Measurements from ENCODE around the gene DHRS12. TPM values are rescaled to one million over a fixed set of nuclear protein-coding genes. Genes with fewer than 3 reads are reported as not detected.

Gene DHRS12
- total and polyA plus RNA-seq, 8 donors = 11.7 to 20.2 (median 14.9) TPM

GRCh38 chr13:51760592-51760991 is 43.4 kb downstream of the DHRS12 start:
- Histone ChIP-seq H3K27me3 (no peaks in the 10 kb centered on the region), H3K9me3 (no peaks in the 10 kb centered on the region), H3K27ac (no peak overlapping the region), H3K4me3 (no peak overlapping the region), H3K4me1 (peaks cover 10 to 16% of the 10 kb centered on the region in 2 donors), H3K36me3 (peaks cover 0 to 75% of the 10 kb centered on the region in 2 donors)
- no peak for ATAC-seq
- intact Hi-C loops (cut with DNase I) = no loop called here
- DNase-seq = no peak
- TF ChIP-seq, protein P1, sequence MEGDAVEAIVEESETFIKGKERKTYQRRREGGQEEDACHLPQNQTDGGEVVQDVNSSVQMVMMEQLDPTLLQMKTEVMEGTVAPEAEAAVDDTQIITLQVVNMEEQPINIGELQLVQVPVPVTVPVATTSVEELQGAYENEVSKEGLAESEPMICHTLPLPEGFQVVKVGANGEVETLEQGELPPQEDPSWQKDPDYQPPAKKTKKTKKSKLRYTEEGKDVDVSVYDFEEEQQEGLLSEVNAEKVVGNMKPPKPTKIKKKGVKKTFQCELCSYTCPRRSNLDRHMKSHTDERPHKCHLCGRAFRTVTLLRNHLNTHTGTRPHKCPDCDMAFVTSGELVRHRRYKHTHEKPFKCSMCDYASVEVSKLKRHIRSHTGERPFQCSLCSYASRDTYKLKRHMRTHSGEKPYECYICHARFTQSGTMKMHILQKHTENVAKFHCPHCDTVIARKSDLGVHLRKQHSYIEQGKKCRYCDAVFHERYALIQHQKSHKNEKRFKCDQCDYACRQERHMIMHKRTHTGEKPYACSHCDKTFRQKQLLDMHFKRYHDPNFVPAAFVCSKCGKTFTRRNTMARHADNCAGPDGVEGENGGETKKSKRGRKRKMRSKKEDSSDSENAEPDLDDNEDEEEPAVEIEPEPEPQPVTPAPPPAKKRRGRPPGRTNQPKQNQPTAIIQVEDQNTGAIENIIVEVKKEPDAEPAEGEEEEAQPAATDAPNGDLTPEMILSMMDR (IDR thresholded peaks at IDR 0.05) = no peak

DNA sequence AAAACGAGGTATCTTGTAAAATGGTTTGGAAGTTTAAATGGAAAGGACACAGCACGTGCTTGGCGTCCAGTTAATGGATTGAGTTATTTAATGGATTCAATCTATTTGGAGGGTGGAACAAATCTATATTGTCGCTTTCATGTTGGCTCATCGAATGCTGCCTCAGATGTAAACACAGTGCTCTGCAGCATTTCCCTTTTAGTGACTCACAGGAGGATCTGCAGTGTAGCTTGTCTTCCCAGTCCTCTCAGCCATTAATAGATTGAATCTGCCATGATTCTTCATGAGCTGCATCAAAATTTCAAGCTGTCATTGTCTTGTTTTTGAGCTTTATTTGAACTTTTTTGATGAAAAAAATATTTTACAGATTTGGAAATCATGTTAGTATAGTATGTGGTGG is 44.7 kb downstream of the DHRS12 start:
- H3K4me3 ChIP-seq = no peak overlapping the region
- no peaks in the 10 kb centered on the region for H3K27me3 ChIP-seq
- H3K27ac ChIP-seq = no peak overlapping the region
- intact Hi-C loops (cut with DNase I) = no loop called here
- H3K36me3 ChIP-seq = peaks cover 0 to 88% of the 10 kb centered on the region in 2 donors
- no peaks in the 10 kb centered on the region for H3K9me3 ChIP-seq
- peaks cover under 1 to 4% of the 10 kb centered on the region in 2 donors for H3K4me1 ChIP-seq
- TF ChIP-seq, protein P1 (IDR thresholded peaks at IDR 0.05) = no peak
- ATAC-seq (no peak), DNase-seq (no peak)

GRCh38 chr13:51758691-51759090 is 45.3 kb downstream of the DHRS12 start:
- no peak overlapping the region for H3K27ac ChIP-seq
- H3K36me3 ChIP-seq = peaks cover 0 to 91% of the 10 kb centered on the region in 2 donors
- intact Hi-C loops (cut with DNase I) = no loop called here
- no peak overlapping the region for H3K4me3 ChIP-seq
- no peak for DNase-seq
- H3K9me3 ChIP-seq = no peaks in the 10 kb centered on the region
- ATAC-seq = no peak
- no peaks in the 10 kb centered on the region for H3K27me3 ChIP-seq
- H3K4me1 ChIP-seq = no peaks in the 10 kb centered on the region
- TF ChIP-seq, protein P1 (IDR thresholded peaks at IDR 0.05) = no peak

DNA sequence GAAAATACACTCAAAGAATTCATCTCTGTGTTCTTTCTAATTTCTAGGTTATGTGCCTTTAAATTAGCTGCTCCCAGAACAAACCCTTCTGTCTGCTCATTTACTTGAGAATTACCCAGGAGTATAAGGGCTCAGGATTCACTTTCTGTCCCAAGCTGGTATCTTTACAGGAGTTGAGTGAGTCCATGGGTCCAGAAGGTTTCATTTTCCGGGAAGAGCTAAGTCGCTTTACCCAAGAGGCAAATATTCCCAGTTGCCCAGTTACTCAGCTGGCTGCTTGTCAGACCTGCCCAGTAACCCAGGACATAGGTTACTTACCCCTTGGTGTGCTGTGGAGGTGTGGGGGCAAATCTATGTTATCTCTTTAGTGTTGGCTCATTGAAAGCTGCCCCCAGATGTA is 47.3 kb downstream of the DHRS12 start:
- DNase-seq (no peak), ATAC-seq (no peak)
- Histone ChIP-seq H3K27ac (no peak overlapping the region), H3K4me1 (no peaks in the 10 kb centered on the region), H3K36me3 (peaks cover 0 to 96% of the 10 kb centered on the region in 2 donors), H3K4me3 (no peak overlapping the region), H3K9me3 (no peaks in the 10 kb centered on the region), H3K27me3 (no peaks in the 10 kb centered on the region)
- TF ChIP-seq, protein P1 (IDR thresholded peaks at IDR 0.05) = no peak
- intact Hi-C loops (cut with DNase I) = no loop called here

GRCh38 chr13:51747438-51748434 is 56.2 kb downstream of the DHRS12 start:
- Histone ChIP-seq H3K36me3 (peaks cover 0 to 66% of the 10 kb centered on the region in 2 donors), H3K9me3 (peaks cover 0 to 20% of the 10 kb centered on the region in 2 donors), H3K27me3 (no peaks in the 10 kb centered on the region), H3K4me3 (no peak overlapping the region), H3K4me1 (no peaks in the 10 kb centered on the region), H3K27ac (no peak overlapping the region)
- TF ChIP-seq, protein P1 (IDR thresholded peaks at IDR 0.05) = no peak
- DNase-seq = no peak
- intact Hi-C loops (cut with DNase I) = no loop called here
- no peak for ATAC-seq
